ENCODE measurements around the gene DUSP8.

Gene DUSP8

DNA sequence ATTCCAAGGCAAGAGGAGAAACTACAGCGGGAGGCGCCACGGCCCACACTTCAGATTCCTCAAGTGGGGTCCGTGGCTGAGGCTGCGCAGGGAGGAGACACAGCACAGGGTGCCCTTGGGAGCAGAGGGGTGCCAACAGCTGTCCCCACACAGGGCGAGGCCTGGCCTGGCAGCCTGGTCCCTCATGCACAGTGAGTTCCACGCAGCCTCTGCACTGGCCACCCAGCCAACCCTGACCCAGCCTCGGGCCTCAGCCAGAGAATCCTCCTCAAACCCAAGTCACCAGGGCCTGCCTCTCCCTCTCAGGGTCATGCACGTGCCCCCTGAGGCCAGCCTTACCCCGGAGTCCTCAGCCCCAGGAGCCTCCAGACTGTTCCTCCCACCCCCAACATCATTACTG lies 63.1 kb downstream of the DUSP8 start:
- no peaks in the 10 kb centered on the region for H3K27me3 ChIP-seq
- peak overlapping the region; percentile 68 to 87 for H3K27ac ChIP-seq
- no peaks in the 10 kb centered on the region for H3K36me3 ChIP-seq
- H3K4me1 ChIP-seq = peaks cover 0 to 80% (median 68%) of the 10 kb centered on the region in 4 donors
- DNase-seq = peak in 1 of 2 donors; percentile 67
- H3K9me3 ChIP-seq = no peaks in the 10 kb centered on the region
- no peak overlapping the region for H3K4me3 ChIP-seq
- TF ChIP-seq, protein P1, sequence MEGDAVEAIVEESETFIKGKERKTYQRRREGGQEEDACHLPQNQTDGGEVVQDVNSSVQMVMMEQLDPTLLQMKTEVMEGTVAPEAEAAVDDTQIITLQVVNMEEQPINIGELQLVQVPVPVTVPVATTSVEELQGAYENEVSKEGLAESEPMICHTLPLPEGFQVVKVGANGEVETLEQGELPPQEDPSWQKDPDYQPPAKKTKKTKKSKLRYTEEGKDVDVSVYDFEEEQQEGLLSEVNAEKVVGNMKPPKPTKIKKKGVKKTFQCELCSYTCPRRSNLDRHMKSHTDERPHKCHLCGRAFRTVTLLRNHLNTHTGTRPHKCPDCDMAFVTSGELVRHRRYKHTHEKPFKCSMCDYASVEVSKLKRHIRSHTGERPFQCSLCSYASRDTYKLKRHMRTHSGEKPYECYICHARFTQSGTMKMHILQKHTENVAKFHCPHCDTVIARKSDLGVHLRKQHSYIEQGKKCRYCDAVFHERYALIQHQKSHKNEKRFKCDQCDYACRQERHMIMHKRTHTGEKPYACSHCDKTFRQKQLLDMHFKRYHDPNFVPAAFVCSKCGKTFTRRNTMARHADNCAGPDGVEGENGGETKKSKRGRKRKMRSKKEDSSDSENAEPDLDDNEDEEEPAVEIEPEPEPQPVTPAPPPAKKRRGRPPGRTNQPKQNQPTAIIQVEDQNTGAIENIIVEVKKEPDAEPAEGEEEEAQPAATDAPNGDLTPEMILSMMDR (IDR thresholded peaks at IDR 0.05) = no peak
- intact Hi-C loops (cut with DNase I; ENCODE audit: low total_unique reads) = no loop called here

DNA sequence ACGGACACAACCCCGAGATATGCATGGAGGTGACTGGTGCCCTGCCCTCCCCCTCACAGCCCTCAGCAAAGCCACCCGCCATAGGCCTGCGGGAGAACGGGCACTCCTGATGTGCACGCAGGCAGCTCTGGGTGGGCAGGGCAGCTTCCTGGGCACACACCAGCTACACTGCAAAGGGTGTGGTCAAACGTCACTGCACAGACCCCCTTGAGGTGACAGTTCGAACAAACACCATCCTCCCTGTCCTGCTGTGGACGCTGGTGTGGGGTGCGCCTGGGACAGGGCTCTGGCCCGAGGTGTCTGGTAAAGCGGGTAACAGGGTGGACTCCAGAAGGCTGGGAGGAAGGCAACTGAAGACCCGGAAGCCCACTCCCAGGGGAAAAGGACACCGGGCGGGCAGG lies 63.6 kb downstream of the DUSP8 start:
- peak overlapping the region; percentile 68 to 87 for H3K27ac ChIP-seq
- no peak overlapping the region for H3K4me3 ChIP-seq
- TF ChIP-seq, protein P1 (IDR thresholded peaks at IDR 0.05) = no peak
- no peaks in the 10 kb centered on the region for H3K36me3 ChIP-seq
- peak in 1 of 2 donors; percentile 75 for DNase-seq
- H3K9me3 ChIP-seq = no peaks in the 10 kb centered on the region
- peaks cover 0 to 80% (median 68%) of the 10 kb centered on the region in 4 donors for H3K4me1 ChIP-seq
- intact Hi-C loops (cut with DNase I; ENCODE audit: low total_unique reads) = no loop called here
- H3K27me3 ChIP-seq = no peaks in the 10 kb centered on the region

DNA sequence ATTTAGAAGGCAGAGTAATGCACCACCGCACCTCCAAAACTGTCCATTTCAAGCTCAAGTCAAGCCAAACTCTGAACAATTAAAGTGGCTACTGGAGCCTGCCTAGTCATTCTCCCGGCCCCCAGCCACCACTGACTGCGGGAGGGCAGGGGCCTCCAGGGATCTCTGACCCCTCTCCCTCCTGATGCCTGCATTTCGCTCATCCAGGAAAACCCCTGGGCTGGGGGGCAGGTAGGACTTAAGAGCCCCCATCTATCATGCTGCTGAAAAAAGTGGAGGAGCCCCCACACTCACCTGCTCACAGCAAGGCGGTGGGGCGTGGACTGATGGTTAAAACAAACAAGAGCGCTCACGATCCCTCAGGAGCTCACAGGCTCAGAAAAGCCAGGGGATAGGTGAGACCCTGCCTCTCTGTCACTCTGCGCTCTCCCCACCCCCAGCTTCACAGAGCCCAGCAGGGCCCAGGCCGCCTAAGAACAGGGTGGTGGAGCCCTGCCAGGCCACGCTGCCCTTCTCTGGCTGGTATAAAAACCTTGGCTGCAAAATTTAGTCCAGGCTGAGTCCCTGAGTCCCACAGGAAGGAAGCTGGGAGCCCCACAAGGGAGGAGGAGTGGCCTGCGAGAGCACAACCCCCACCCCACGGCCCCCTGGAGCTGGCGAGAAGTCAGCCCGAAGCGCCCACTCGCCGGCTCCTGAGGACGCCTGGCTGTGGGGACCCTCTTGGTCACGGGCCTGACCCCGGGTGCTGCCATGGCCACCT lies 64.5 kb downstream of the DUSP8 start:
- Histone ChIP-seq H3K4me3 (peak overlapping the region; percentile 6 to 23), H3K27ac (peak overlapping the region; percentile 68 to 87), H3K4me1 (peaks cover 0 to 80% (median 72%) of the 10 kb centered on the region in 4 donors), H3K27me3 (no peaks in the 10 kb centered on the region), H3K36me3 (no peaks in the 10 kb centered on the region), H3K9me3 (no peaks in the 10 kb centered on the region)
- intact Hi-C loops (cut with DNase I; ENCODE audit: low total_unique reads) = no loop called here
- peak; percentile 59 to 92 for DNase-seq
- TF ChIP-seq, protein P1 (IDR thresholded peaks at IDR 0.05) = no peak

DNA sequence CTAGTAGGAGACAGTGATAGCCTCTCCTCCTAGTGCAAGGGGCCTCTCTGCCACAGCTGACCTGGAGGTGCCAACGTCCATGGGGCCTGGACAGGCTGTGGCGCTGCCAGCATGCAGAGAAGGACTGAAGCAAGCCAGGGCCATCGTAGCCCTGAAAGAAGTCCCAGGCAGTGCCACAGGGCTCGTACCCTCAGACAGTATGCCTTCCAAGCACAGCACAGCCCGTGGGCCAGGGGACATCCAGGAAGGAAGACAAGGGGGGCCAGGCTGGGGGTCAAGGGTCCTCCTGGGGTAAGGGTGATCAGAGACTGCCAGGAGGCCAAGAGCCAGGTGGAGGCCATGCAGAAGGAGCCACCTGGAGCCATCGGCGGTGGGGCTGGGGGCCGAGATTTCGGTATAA lies 65.1 kb downstream of the DUSP8 start:
- H3K4me1 ChIP-seq = peaks cover 0 to 81% (median 75%) of the 10 kb centered on the region in 4 donors
- DNase-seq = peak in 1 of 2 donors; percentile 68

DNA sequence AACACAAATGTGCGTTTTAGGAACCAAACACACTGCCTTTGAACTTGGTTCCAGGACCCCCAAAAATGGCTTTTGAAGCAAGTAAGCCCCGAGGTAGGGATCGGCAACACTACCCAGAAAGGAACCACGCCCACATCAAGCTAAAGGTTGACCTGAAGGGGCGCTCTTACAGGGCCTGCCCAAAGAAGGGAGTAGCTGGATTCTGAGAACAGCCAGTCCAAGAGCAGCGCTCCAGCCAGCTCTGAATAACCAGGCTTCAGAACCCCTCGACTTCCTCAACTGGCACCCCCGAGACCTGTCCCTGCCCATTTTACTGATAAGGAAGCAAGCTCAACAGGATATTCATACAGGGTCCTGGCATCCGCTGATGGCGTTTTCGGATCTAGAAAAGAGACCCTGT lies 66.6 kb downstream of the DUSP8 start:
- H3K9me3 ChIP-seq = no peaks in the 10 kb centered on the region
- intact Hi-C loops (cut with DNase I; ENCODE audit: low total_unique reads) = loop anchor here (2.0 kb wide), 1 partner anchor 19 kb away; the partner anchor contains the start of gene MOB2
- DNase-seq = peak in 1 of 2 donors; percentile 62
- H3K4me1 ChIP-seq = peaks cover 0 to 88% (median 76%) of the 10 kb centered on the region in 4 donors
- H3K27ac ChIP-seq = peak overlapping the region; percentile 68 to 87
- no peaks in the 10 kb centered on the region for H3K27me3 ChIP-seq
- H3K4me3 ChIP-seq = no peak overlapping the region
- H3K36me3 ChIP-seq = peaks cover 0 to 7% (median 0%) of the 10 kb centered on the region in 3 donors
- TF ChIP-seq, protein P1 (IDR thresholded peaks at IDR 0.05) = no peak

More for the DNA sequence above, 65.1 kb downstream of the DUSP8 start:
- no peaks in the 10 kb centered on the region for H3K36me3 ChIP-seq
- peak overlapping the region; percentile 6 to 23 for H3K4me3 ChIP-seq
- intact Hi-C loops (cut with DNase I; ENCODE audit: low total_unique reads) = no loop called here
- no peaks in the 10 kb centered on the region for H3K9me3 ChIP-seq
- H3K27ac ChIP-seq = peak overlapping the region; percentile 68 to 87
- no peaks in the 10 kb centered on the region for H3K27me3 ChIP-seq
- TF ChIP-seq, protein P1 (IDR thresholded peaks at IDR 0.05) = no peak

All from tibial artery (tissue), 4 donors.